GM23338 (cell line): Measurements from ENCODE around the gene SPINK4. TPM values are rescaled to one million over a fixed set of nuclear protein-coding genes. Genes with fewer than 3 reads are reported as not detected.
A peak's percentile ranks its signal among the peaks of the same experiment; 100 is the strongest.

ENCODE experiments used
- ATAC-seq: fragments of 200-7000 bp; cut with Tn5 transposase; 3 replicates; pipeline ENCODE4 v1.9.1; 2020
- DNase-seq: peaks from one replicate; pipeline ENCODE4 v3.0.0-alpha.2; 2015; ENCODE audit warnings: low spot score
- H2AFZ ChIP-seq: fragments of 200-600 bp; sonication (generic); 2 replicates; pipeline ENCODE4 v1.8.0; 2016; ENCODE audit warnings: antibody characterized with exemption, mild to moderate bottlenecking, moderate library complexity
- H3F3A ChIP-seq: fragments of 200-600 bp; sonication (generic); replicated peaks from 2 replicates; pipeline ENCODE4 v1.8.0; 2017; ENCODE audit warnings: antibody characterized with exemption, mixed run types, low read depth
- H3K27ac ChIP-seq: fragments of 200-600 bp; sonication (generic); 2 replicates; pipeline ENCODE4 v1.6.1; 2016; ENCODE audit warnings: low read depth
- H3K27me3 ChIP-seq: fragments of 200-600 bp; sonication (generic); 2 replicates; pipeline ENCODE4 v1.8.0; 2016; ENCODE audit warnings: mild to moderate bottlenecking, mixed run types, moderate library complexity; ENCODE audit not compliant: insufficient read depth
- H3K36me3 ChIP-seq: fragments of 200-600 bp; sonication (generic); 2 replicates; pipeline ENCODE4 v1.8.0; 2016; ENCODE audit warnings: mild to moderate bottlenecking; ENCODE audit not compliant: insufficient read depth
- H3K4me1 ChIP-seq: fragments of 200-600 bp; sonication (generic); 2 replicates; pipeline ENCODE4 v1.8.0; 2016; ENCODE audit warnings: mild to moderate bottlenecking, moderate library complexity; ENCODE audit not compliant: insufficient read depth
- H3K4me2 ChIP-seq: fragments of 200-600 bp; sonication (generic); 2 replicates; pipeline ENCODE4 v1.7.1; 2017; ENCODE audit warnings: mixed run types
- H3K4me3 ChIP-seq: fragments of 200-600 bp; sonication (generic); 2 replicates; pipeline ENCODE4 v1.6.1; 2016; ENCODE audit warnings: mixed run types
- H3K79me2 ChIP-seq: fragments of 200-600 bp; sonication (generic); replicated peaks from 2 replicates; pipeline ENCODE4 v1.8.0; 2017; ENCODE audit warnings: mild to moderate bottlenecking; ENCODE audit not compliant: insufficient read depth
- H3K9me2 ChIP-seq: fragments of 200-600 bp; sonication (generic); 2 replicates; pipeline ENCODE4 v1.8.0; 2017; ENCODE audit not compliant: insufficient read depth
- H4K20me1 ChIP-seq: fragments of 200-600 bp; sonication (generic); replicated peaks from 2 replicates; pipeline ENCODE4 v1.8.0; 2017; ENCODE audit warnings: mild to moderate bottlenecking; ENCODE audit not compliant: insufficient read depth
- H3K27ac Mint-ChIP-seq: 2 replicates; pipeline ENCODE4 v1.8.0; 2020; ENCODE audit warnings: inconsistent platforms, mild to moderate bottlenecking, moderate library complexity, mixed read lengths
- H3K27me3 Mint-ChIP-seq: 3 replicates; pipeline ENCODE4 v1.8.0; 2022; ENCODE audit warnings: low read depth, mild to moderate bottlenecking, moderate library complexity, mixed read lengths, inconsistent platforms; ENCODE audit not compliant: insufficient read depth, poor library complexity
- H3K36me3 Mint-ChIP-seq: 3 replicates; pipeline ENCODE4 v1.8.0; 2021; ENCODE audit warnings: low read depth, mild to moderate bottlenecking, inconsistent platforms, moderate library complexity, mixed read lengths
- H3K4me1 Mint-ChIP-seq: 3 replicates; pipeline ENCODE4 v1.8.0; 2020; ENCODE audit warnings: mild to moderate bottlenecking, inconsistent platforms, mixed read lengths
- H3K4me3 Mint-ChIP-seq: 3 replicates; pipeline ENCODE4 v1.8.0; 2021; ENCODE audit warnings: moderate library complexity, mild to moderate bottlenecking, inconsistent platforms, mixed read lengths
- H3K9me3 Mint-ChIP-seq: 3 replicates; pipeline ENCODE4 v1.8.0; 2020; ENCODE audit warnings: moderate library complexity, mild to moderate bottlenecking, inconsistent platforms, mixed read lengths
- CREB1 ChIP-seq: fragments of 250-450 bp; sonication (Bioruptor Pico); IDR thresholded peaks from 2 replicates; pipeline ENCODE4 v1.5.0; 2020; ENCODE audit warnings: low read depth, mild to moderate bottlenecking, moderate library complexity
- EZH2 ChIP-seq: fragments of 200-600 bp; sonication (generic); IDR thresholded peaks from one replicate; pipeline ENCODE4 v1.8.0; 2017; ENCODE audit warnings: antibody characterized with exemption, mild to moderate bottlenecking, low read depth; ENCODE audit not compliant: unreplicated experiment
- EZH2phosphoT487 ChIP-seq: fragments of 200-600 bp; sonication (generic); IDR thresholded peaks from one replicate; pipeline ENCODE4 v1.8.1; 2018; ENCODE audit warnings: antibody characterized with exemption; ENCODE audit not compliant: unreplicated experiment
- JUNB ChIP-seq: IDR thresholded peaks from one replicate; pipeline ENCODE4 v1.6.1; 2016; ENCODE audit warnings: antibody characterized with exemption; ENCODE audit not compliant: unreplicated experiment
- NANOG ChIP-seq: IDR thresholded peaks from 2 replicates; pipeline ENCODE4 v1.6.1; 2016; ENCODE audit warnings: antibody characterized with exemption, borderline replicate concordance
- POLR2AphosphoS5 ChIP-seq: IDR thresholded peaks from 2 replicates; pipeline ENCODE4 v1.6.1; 2016; ENCODE audit warnings: antibody characterized with exemption, low read depth
- STAT1 ChIP-seq: IDR thresholded peaks from one replicate; pipeline ENCODE4 v1.6.1; 2016; ENCODE audit warnings: antibody characterized with exemption; ENCODE audit not compliant: unreplicated experiment
- ZNF114 ChIP-seq: fragments of 250-450 bp; sonication (Bioruptor Pico); IDR thresholded peaks from 2 replicates; pipeline ENCODE4 v1.5.0; 2020; ENCODE audit warnings: mild to moderate bottlenecking, moderate library complexity
- ZNF331 ChIP-seq: fragments of 250-450 bp; sonication (Bioruptor Pico); IDR thresholded peaks from 2 replicates; pipeline ENCODE4 v1.5.0; 2020; ENCODE audit warnings: low read depth, mild to moderate bottlenecking, moderate library complexity
- polyA plus RNA-seq: library from polyadenylated mRNA; unstranded; fragments of >200 nt; fragmentation: Nextera tagmentation; extraction: Ambion mirVana; gene quantifications from 2 replicates; pipeline ENCODE4 v1.2.1, GENCODE V29; 2016
- total RNA-seq: library from RNA; depleted of rRNA; stranded (reverse); fragments of >200 nt; shearing (Covaris generic); gene quantifications from 2 replicates; pipeline ENCODE4 v1.2.3, GENCODE V29; 2014
- TF ChIP-seq, protein P1 (sequence below): fragments of 250-450 bp; sonication (Bioruptor Pico); IDR thresholded peaks from 2 replicates; pipeline ENCODE4 v1.5.0; 2020; ENCODE audit warnings: mild to moderate bottlenecking, moderate library complexity
- TF ChIP-seq, protein P2 (sequence below): IDR thresholded peaks from 2 replicates; pipeline ENCODE4 v1.6.1; 2016; ENCODE audit warnings: antibody characterized with exemption
- TF ChIP-seq, protein P3 (sequence below): IDR thresholded peaks from one replicate; pipeline ENCODE4 v1.6.1; 2018; ENCODE audit warnings: antibody characterized with exemption; ENCODE audit not compliant: unreplicated experiment
- TF ChIP-seq, protein P4 (sequence below), 2 experiments: fragments of 200-600 bp in 1 of 2; sonication (generic) in 1 of 2; conservative IDR thresholded peaks; 2 replicates each; pipeline versions ENCODE4 v1.5.1 to v1.6.1; 2016 to 2017; ENCODE audit warnings: antibody characterized with exemption in 2 of 2, low read depth in 2 of 2, mild to moderate bottlenecking in 2 of 2, moderate library complexity in 1 of 2

Gene SPINK4
- total and polyA plus RNA-seq, 2 experiments from 2014 or later, result not detected

DNA sequence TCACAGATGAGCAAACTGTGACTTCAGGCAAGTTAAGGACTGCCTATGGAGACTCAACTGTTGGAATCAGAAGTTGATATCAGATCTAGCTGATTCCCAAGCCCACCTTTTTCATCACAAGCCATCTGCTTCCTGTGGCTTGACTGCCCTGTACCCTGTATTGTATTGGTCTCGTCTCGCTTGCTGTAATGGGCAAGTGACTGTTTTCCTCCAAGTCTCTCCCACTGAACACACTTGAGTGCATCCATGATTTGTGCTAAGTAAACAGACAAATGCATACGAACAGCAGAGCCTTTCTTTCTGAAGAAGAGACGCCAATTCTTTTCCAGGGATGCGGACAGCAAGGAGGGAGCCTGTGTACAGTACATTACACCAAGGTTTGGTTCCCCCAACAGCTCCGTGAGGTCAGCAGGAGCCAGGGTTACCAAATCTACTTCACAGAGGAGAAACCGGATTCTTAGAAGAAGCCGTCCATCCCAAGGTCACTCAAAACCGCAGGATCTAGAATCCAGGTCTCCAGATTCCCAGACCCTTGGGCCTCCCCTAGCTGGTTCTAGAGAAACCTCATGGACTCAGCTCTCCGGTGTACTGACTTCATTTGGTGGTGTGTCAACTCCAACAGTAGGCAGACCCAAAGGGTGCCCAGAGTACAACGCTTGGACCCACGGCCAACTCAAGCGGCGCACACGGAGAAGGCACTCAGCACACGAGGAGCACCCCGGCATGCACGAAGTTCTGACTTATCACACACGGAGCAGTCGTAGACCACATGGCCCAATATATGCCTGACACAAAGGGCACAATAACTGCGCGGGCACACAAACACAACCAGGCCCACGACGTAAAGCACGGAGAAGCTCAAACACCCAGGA lies 23.4 kb downstream of the SPINK4 start:
- H3K9me3 Mint-ChIP-seq, result no peaks in the 10 kb centered on the region

More for the DNA sequence above, 23.4 kb downstream of the SPINK4 start:
- DNase-seq (peak; percentile 32), ATAC-seq (peak; percentile 9)
- H3K27ac ChIP-seq, result no peak overlapping the region
- peaks cover 50% of the 10 kb centered on the region for H3K36me3 ChIP-seq
- peaks cover 61% of the 10 kb centered on the region for H3K36me3 Mint-ChIP-seq
- peak overlapping the region; percentile 98 for H3K4me2 ChIP-seq
- peak overlapping the region; percentile 99 for H3K4me3 ChIP-seq
- peaks cover 19% of the 10 kb centered on the region for H4K20me1 ChIP-seq
- peaks cover 5% of the 10 kb centered on the region; the same call in 1 of the 2 replicates for H3K4me1 ChIP-seq
- H3F3A ChIP-seq, result no peaks in the 10 kb centered on the region
- H3K4me3 Mint-ChIP-seq, result peak overlapping the region; percentile 97
- H3K79me2 ChIP-seq, result peaks cover 40% of the 10 kb centered on the region
- peak overlapping the region; percentile 86 for H2AFZ ChIP-seq
- TF ChIP-seq CREB1 (CRISPR knock-in tag) (no peak), STAT1 (no peak), ZNF331 (no peak), NANOG (no peak), ZNF114 (CRISPR knock-in tag) (no peak), POLR2AphosphoS5 (no peak), EZH2phosphoT487 (no peak), JUNB (no peak), EZH2 (no peak)
- TF ChIP-seq, protein P1, sequence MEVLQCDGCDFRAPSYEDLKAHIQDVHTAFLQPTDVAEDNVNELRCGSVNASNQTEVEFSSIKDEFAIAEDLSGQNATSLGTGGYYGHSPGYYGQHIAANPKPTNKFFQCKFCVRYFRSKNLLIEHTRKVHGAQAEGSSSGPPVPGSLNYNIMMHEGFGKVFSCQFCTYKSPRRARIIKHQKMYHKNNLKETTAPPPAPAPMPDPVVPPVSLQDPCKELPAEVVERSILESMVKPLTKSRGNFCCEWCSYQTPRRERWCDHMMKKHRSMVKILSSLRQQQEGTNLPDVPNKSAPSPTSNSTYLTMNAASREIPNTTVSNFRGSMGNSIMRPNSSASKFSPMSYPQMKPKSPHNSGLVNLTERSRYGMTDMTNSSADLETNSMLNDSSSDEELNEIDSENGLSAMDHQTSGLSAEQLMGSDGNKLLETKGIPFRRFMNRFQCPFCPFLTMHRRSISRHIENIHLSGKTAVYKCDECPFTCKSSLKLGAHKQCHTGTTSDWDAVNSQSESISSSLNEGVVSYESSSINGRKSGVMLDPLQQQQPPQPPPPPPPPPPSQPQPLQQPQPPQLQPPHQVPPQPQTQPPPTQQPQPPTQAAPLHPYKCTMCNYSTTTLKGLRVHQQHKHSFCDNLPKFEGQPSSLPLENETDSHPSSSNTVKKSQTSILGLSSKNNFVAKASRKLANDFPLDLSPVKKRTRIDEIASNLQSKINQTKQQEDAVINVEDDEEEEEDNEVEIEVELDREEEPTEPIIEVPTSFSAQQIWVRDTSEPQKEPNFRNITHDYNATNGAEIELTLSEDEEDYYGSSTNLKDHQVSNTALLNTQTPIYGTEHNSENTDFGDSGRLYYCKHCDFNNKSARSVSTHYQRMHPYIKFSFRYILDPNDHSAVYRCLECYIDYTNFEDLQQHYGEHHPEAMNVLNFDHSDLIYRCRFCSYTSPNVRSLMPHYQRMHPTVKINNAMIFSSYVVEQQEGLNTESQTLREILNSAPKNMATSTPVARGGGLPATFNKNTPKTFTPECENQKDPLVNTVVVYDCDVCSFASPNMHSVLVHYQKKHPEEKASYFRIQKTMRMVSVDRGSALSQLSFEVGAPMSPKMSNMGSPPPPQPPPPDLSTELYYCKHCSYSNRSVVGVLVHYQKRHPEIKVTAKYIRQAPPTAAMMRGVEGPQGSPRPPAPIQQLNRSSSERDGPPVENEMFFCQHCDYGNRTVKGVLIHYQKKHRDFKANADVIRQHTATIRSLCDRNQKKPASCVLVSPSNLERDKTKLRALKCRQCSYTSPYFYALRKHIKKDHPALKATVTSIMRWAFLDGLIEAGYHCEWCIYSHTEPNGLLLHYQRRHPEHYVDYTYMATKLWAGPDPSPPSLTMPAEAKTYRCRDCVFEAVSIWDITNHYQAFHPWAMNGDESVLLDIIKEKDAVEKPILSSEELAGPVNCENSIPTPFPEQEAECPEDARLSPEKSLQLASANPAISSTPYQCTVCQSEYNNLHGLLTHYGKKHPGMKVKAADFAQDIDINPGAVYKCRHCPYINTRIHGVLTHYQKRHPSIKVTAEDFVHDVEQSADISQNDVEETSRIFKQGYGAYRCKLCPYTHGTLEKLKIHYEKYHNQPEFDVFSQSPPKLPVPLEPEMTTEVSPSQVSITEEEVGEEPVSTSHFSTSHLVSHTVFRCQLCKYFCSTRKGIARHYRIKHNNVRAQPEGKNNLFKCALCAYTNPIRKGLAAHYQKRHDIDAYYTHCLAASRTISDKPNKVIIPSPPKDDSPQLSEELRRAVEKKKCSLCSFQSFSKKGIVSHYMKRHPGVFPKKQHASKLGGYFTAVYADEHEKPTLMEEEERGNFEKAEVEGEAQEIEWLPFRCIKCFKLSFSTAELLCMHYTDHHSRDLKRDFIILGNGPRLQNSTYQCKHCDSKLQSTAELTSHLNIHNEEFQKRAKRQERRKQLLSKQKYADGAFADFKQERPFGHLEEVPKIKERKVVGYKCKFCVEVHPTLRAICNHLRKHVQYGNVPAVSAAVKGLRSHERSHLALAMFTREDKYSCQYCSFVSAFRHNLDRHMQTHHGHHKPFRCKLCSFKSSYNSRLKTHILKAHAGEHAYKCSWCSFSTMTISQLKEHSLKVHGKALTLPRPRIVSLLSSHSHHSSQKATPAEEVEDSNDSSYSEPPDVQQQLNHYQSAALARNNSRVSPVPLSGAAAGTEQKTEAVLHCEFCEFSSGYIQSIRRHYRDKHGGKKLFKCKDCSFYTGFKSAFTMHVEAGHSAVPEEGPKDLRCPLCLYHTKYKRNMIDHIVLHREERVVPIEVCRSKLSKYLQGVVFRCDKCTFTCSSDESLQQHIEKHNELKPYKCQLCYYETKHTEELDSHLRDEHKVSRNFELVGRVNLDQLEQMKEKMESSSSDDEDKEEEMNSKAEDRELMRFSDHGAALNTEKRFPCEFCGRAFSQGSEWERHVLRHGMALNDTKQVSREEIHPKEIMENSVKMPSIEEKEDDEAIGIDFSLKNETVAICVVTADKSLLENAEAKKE (CRISPR knock-in tag), result no peak
- TF ChIP-seq, protein P2, sequence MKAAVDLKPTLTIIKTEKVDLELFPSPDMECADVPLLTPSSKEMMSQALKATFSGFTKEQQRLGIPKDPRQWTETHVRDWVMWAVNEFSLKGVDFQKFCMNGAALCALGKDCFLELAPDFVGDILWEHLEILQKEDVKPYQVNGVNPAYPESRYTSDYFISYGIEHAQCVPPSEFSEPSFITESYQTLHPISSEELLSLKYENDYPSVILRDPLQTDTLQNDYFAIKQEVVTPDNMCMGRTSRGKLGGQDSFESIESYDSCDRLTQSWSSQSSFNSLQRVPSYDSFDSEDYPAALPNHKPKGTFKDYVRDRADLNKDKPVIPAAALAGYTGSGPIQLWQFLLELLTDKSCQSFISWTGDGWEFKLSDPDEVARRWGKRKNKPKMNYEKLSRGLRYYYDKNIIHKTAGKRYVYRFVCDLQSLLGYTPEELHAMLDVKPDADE, result no peak
- TF ChIP-seq, protein P3, sequence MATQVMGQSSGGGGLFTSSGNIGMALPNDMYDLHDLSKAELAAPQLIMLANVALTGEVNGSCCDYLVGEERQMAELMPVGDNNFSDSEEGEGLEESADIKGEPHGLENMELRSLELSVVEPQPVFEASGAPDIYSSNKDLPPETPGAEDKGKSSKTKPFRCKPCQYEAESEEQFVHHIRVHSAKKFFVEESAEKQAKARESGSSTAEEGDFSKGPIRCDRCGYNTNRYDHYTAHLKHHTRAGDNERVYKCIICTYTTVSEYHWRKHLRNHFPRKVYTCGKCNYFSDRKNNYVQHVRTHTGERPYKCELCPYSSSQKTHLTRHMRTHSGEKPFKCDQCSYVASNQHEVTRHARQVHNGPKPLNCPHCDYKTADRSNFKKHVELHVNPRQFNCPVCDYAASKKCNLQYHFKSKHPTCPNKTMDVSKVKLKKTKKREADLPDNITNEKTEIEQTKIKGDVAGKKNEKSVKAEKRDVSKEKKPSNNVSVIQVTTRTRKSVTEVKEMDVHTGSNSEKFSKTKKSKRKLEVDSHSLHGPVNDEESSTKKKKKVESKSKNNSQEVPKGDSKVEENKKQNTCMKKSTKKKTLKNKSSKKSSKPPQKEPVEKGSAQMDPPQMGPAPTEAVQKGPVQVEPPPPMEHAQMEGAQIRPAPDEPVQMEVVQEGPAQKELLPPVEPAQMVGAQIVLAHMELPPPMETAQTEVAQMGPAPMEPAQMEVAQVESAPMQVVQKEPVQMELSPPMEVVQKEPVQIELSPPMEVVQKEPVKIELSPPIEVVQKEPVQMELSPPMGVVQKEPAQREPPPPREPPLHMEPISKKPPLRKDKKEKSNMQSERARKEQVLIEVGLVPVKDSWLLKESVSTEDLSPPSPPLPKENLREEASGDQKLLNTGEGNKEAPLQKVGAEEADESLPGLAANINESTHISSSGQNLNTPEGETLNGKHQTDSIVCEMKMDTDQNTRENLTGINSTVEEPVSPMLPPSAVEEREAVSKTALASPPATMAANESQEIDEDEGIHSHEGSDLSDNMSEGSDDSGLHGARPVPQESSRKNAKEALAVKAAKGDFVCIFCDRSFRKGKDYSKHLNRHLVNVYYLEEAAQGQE, result no peak
- TF ChIP-seq, protein P4, sequence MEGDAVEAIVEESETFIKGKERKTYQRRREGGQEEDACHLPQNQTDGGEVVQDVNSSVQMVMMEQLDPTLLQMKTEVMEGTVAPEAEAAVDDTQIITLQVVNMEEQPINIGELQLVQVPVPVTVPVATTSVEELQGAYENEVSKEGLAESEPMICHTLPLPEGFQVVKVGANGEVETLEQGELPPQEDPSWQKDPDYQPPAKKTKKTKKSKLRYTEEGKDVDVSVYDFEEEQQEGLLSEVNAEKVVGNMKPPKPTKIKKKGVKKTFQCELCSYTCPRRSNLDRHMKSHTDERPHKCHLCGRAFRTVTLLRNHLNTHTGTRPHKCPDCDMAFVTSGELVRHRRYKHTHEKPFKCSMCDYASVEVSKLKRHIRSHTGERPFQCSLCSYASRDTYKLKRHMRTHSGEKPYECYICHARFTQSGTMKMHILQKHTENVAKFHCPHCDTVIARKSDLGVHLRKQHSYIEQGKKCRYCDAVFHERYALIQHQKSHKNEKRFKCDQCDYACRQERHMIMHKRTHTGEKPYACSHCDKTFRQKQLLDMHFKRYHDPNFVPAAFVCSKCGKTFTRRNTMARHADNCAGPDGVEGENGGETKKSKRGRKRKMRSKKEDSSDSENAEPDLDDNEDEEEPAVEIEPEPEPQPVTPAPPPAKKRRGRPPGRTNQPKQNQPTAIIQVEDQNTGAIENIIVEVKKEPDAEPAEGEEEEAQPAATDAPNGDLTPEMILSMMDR (conservative IDR thresholded peaks at IDR 0.05; ENCODE audit: low read depth in 2 of 2), result no peak
- H3K27ac Mint-ChIP-seq, result peak overlapping the region; percentile 87
- peaks cover 10% of the 10 kb centered on the region for H3K4me1 Mint-ChIP-seq
- H3K9me2 ChIP-seq, result no peaks in the 10 kb centered on the region
- H3K27me3 Mint-ChIP-seq, result peaks cover 2% of the 10 kb centered on the region
- H3K27me3 ChIP-seq, result no peaks in the 10 kb centered on the region
